SK-N-SH treated with all-trans-retinoic acid at 6 μM for 48 hours (cell line): Measurements from ENCODE around the gene EMB.

ENCODE experiments used
- CSDC2 ChIP-seq: fragments of 250-450 bp; sonication (Bioruptor Pico); IDR thresholded peaks from 2 replicates; pipeline ENCODE4 v1.5.0; 2020; ENCODE audit warnings: mild to moderate bottlenecking, moderate library complexity
- TOX ChIP-seq: fragments of 250-450 bp; sonication (Bioruptor Pico); IDR thresholded peaks from 2 replicates; pipeline ENCODE4 v1.8.0; 2021; ENCODE audit warnings: mild to moderate bottlenecking, moderate library complexity, borderline replicate concordance
- ZFP3 ChIP-seq: fragments of 250-450 bp; sonication (Bioruptor Pico); IDR thresholded peaks from 2 replicates; pipeline ENCODE4 v1.5.0; 2020; ENCODE audit warnings: mild to moderate bottlenecking, moderate library complexity

GRCh38 chr5:50439221-50439620 lies 1.9 kb downstream of the EMB start:
- TF ChIP-seq ZFP3 (CRISPR knock-in tag) (no peak), CSDC2 (CRISPR knock-in tag) (no peak), TOX (no peak)
